ENCODE results near the gene MROH2A.
"Not testable (repeated sequence)": the region's sequence is repeated elsewhere in the genome, so short reads cannot be mapped to it uniquely, and the experiment has no call there.

MROH2A gene

GRCh38 chr2:233745073-233745755, 32.9 kb upstream of the MROH2A start:
- no peak for DNase-seq (ENCODE audit: low read depth)
- no peak for TF ChIP-seq CTCF (IDR thresholded peaks at IDR 0.05; ENCODE audit: insufficient read depth, low read depth, low read length, missing control alignments)
- no peak overlapping the region for H3K4me3 ChIP-seq (ENCODE audit: low read length)

DNA sequence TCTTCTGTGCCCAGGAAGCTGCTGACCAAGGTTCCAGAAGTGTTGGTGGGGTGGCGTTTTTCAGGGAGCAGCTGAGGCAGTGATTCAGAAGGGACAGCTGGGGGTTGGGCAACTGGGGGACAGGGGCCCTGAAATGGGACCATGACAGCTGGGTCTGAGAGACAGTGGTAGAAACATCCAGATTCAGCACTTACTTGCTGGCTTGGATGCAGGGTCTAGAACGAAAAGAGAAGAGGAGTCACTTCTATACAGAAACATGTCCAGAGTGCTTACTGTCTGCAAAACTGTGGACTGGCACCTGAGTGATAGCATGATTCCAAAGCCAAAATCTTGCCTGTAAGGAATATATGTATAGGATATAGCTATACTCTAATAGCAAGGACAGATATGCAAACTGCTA, 32.3 kb upstream of the MROH2A start:
- DNase-seq (ENCODE audit: low read depth); H3K4me3 ChIP-seq (ENCODE audit: low read length): not testable (repeated sequence)

DNA sequence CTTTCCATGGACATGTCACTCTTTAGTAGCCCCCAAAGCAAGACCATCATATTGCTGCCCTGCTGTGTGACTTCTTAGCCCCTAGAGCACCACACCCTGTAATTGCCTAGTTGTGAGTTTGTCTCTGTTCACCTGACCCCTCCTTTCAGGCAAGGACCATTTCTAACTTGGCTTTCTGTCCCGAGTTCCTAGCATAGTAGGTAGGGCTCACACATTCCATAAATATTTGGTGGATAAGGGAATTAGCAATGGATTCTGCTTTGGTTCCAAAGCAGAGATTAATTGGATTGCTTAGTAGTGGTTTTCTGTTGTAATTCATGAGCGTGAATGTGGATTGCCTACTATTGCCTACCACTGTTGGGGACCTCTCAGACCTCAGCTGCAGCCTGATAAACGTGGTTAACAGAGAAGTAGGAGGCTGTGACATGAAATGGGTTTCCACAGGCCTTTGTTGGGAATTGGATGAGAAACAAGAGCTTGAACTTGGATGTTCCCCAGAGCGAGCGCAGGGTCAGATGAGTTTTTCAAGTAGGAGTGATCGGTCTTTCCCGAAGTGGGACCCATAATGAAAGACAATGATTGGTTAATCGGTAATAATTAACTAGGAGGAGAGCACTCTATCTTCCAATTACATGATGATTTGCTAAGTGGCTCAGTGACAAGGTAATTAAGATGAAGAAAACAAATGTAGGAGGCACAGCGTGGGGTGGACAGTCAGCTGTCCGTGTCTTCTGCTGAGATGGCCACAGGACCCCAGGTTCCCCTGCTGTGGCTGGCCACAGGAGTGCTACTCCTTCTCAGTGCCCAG, 31.5 kb upstream of the MROH2A start:
- TF ChIP-seq CTCF (IDR thresholded peaks at IDR 0.05; ENCODE audit: insufficient read depth, low read depth, low read length, missing control alignments): no peak
- no peak overlapping the region for H3K4me3 ChIP-seq (ENCODE audit: low read length)
- DNase-seq (ENCODE audit: low read depth): no peak

- no peak for TF ChIP-seq CTCF (IDR thresholded peaks at IDR 0.05; ENCODE audit: insufficient read depth, low read depth, low read length, missing control alignments)
- no peak overlapping the region for H3K4me3 ChIP-seq (ENCODE audit: low read length)
- no peak for DNase-seq (ENCODE audit: low read depth)
Measured at GRCh38 chr2:233747283-233747544, 30.9 kb upstream of the MROH2A start.

GRCh38 chr2:233750689-233751088, 27.4 kb upstream of the MROH2A start:
- not testable (repeated sequence) for DNase-seq (ENCODE audit: low read depth); H3K4me3 ChIP-seq (ENCODE audit: low read length)

DNA sequence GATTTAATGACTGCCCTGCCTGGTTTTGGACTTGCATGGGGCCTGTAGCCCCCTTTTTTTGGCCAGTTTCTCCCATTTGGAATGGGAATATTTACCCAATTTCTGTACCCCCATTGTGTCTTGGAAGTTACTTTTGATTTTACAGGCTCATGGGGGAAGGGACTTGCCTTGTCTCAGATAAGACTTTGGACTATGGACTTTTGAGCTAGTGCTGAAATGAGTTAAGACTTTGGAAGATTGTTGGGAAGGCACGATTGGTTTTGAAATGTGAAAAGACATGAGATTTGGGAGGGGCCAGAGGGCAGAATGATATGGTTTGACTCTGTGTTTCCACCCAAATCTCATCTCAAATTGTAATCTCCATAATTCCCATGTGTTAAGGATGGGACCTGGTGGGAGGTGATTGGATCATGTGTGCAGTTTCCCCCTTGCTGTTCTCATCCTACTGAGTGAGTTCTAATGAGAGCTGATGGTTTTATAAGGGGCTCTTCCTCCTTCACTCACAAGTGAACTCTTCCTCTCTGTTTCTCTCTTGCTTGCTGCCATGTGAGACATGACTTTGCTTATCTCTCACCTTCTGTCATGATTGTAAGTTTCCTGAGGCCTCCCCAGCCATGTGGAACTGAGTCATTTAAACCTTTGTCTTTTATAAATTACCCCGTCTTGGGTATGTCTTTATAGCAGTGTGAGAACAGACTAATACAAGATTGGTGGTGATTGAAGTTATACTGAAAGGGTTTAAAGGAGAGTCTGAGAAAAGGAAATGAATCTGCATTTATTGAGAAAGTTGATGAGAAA, 26.7 kb upstream of the MROH2A start:
- H3K4me3 ChIP-seq (ENCODE audit: low read length); DNase-seq (ENCODE audit: low read depth): not testable (repeated sequence)

DNA sequence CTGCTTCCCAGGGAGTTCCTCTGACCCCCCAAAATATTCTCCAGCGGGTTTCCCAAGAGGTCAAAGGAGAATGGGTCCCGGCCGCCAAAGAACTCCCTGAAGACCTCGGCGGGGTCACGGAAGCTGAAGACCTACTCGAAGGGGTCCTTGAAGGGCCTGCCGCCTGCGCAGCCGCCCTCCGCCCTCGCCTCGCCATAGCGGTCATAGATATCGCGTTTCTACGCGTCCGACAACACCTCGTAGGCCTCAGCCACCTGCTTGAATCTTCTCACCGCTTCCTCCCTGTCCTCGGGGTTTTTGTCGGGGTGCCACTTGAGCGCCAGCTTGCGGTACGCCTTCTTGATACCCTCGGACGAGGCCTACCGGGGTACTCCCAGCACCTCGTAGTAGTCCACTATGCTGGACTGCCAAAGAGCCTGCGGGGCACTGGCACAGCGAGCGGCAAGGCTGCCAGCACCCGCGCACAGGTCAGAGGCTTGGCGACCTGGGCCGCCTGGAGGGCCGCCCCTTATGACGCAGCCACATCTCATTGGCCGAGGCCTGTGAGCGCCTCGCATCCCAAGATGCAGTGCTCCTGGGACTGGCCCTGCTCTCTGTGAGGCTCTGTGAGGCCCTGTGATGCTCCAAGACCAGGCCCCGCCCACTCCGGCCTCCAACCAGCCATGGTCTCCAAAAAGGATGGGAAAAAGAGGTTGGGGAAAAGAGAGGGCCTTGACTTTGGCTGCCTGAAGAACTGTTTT, 23.1 kb upstream of the MROH2A start:
- TF ChIP-seq CTCF (IDR thresholded peaks at IDR 0.05; ENCODE audit: insufficient read depth, low read depth, low read length, missing control alignments): no peak
- no peak for DNase-seq (ENCODE audit: low read depth)

GRCh38 chr2:233756429-233757081, 21.6 kb upstream of the MROH2A start:
- no peak for DNase-seq (ENCODE audit: low read depth)
- TF ChIP-seq CTCF (IDR thresholded peaks at IDR 0.05; ENCODE audit: insufficient read depth, low read depth, low read length, missing control alignments): no peak
- H3K4me3 ChIP-seq (ENCODE audit: low read length): no peak overlapping the region

More for the DNA sequence above, 23.1 kb upstream of the MROH2A start:
- H3K4me3 ChIP-seq (ENCODE audit: low read length): no peak overlapping the region
